ENCODE measurements around the gene FMNL1.

GRCh38 chr17:45260204-45260783 lies 38.6 kb downstream of the FMNL1 start:
- TF ChIP-seq CTCF (IDR thresholded peaks at IDR 0.05) (no peak), POLR2A (IDR thresholded peaks at IDR 0.05) (no peak)
